ENCODE measurements around the gene NEDD4L.

The NEDD4L gene

GRCh38 chr18:58413667-58414628 is 369.9 kb downstream of the NEDD4L start:
- DNase-seq (ENCODE audit: low read depth): no peak
- TF ChIP-seq CTCF (IDR thresholded peaks at IDR 0.05; ENCODE audit: control insufficient read depth, insufficient read depth, low read depth, low read length, missing control alignments): no peak
- no peak overlapping the region for H3K4me3 ChIP-seq (ENCODE audit: control insufficient read depth, low read depth, low read length)

- H3K4me3 ChIP-seq (ENCODE audit: control insufficient read depth, low read depth, low read length): no peak overlapping the region
- TF ChIP-seq CTCF (IDR thresholded peaks at IDR 0.05; ENCODE audit: control insufficient read depth, insufficient read depth, low read depth, low read length, missing control alignments): no peak
- DNase-seq (ENCODE audit: low read depth): no peak
These were observed 372.1 kb downstream of the NEDD4L start for GRCh38 chr18:58416014-58416703.

GRCh38 chr18:58416704-58417683 is 373.0 kb downstream of the NEDD4L start:
- no peak for TF ChIP-seq CTCF (IDR thresholded peaks at IDR 0.05; ENCODE audit: control insufficient read depth, insufficient read depth, low read depth, low read length, missing control alignments)
- no peak overlapping the region for H3K4me3 ChIP-seq (ENCODE audit: control insufficient read depth, low read depth, low read length)
- DNase-seq (ENCODE audit: low read depth): no peak

- no peak for DNase-seq (ENCODE audit: low read depth)
- no peak for TF ChIP-seq CTCF (IDR thresholded peaks at IDR 0.05; ENCODE audit: control insufficient read depth, insufficient read depth, low read depth, low read length, missing control alignments)
- no peak overlapping the region for H3K4me3 ChIP-seq (ENCODE audit: control insufficient read depth, low read depth, low read length)
These were observed 373.7 kb downstream of the NEDD4L start for GRCh38 chr18:58417752-58418151.

- no peak for DNase-seq (ENCODE audit: low read depth)
- TF ChIP-seq CTCF (IDR thresholded peaks at IDR 0.05; ENCODE audit: control insufficient read depth, insufficient read depth, low read depth, low read length, missing control alignments): no peak
These were observed 374.3 kb downstream of the NEDD4L start for GRCh38 chr18:58418361-58418760.

More at GRCh38 chr18:58418361-58418760, 374.3 kb downstream of the NEDD4L start:
- no peak overlapping the region for H3K4me3 ChIP-seq (ENCODE audit: control insufficient read depth, low read depth, low read length)

Measured in AG09309 (cell line).